Fibroblast of the aortic adventitia (primary cell): ENCODE measurements around the gene LSM5. TPM values are rescaled to one million over a fixed set of nuclear protein-coding genes. Genes with fewer than 3 reads are reported as not detected.

Source experiments
- DNase-seq: peaks from one replicate; pipeline ENCODE4 v3.0.0-alpha.2; 2010; ENCODE audit warnings: low read depth
- H3K4me3 ChIP-seq: 2 replicates; pipeline ENCODE4 v1.5.1; 2011; ENCODE audit warnings: low read depth, mild to moderate bottlenecking, control low read depth, low read length, moderate library complexity
- CTCF ChIP-seq: IDR thresholded peaks from 2 replicates; pipeline ENCODE4 v1.5.1; 2011; ENCODE audit warnings: mild to moderate bottlenecking, low read length, control low read depth, inconsistent platforms; ENCODE audit not compliant: insufficient read depth
- total RNA-seq: library from RNA; depleted of rRNA; stranded (reverse); fragments of >200 nt; gene quantifications from 2 replicates; pipeline ENCODE4 v1.2.3, GENCODE V29; 2012; ENCODE audit warnings: low replicate concordance

The LSM5 gene
- total RNA-seq = 50.8 and 64.9 TPM in 2 replicates

GRCh38 chr7:32490127-32490796 lies at the start of gene LSM5:
LSM5 (minus strand) TSS chr7:32490380; CDS start chr7:32490365, 15 bp downstream.
- peak within 1 kb of the TSS; percentile 94 for H3K4me3 ChIP-seq
- no peak for TF ChIP-seq CTCF
- peak; percentile 94 for DNase-seq

GRCh38 chr7:32539366-32539765 lies 49.2 kb upstream of the LSM5 start:
- no peak for TF ChIP-seq CTCF
- no peak overlapping the region for H3K4me3 ChIP-seq
- DNase-seq = no peak

GRCh38 chr7:32537760-32538159 lies 47.6 kb upstream of the LSM5 start:
- H3K4me3 ChIP-seq = no peak overlapping the region
- TF ChIP-seq CTCF = no peak
- no peak for DNase-seq

- DNase-seq = peak; percentile 63
- H3K4me3 ChIP-seq = no peak overlapping the region
- no peak for TF ChIP-seq CTCF
Measured at GRCh38 chr7:32536585-32536984, 46.4 kb upstream of the LSM5 start.

- no peak for TF ChIP-seq CTCF
- DNase-seq = no peak
- H3K4me3 ChIP-seq = no peak overlapping the region
Measured at GRCh38 chr7:32536016-32536415, 45.8 kb upstream of the LSM5 start.

GRCh38 chr7:32535162-32535702 lies 45.1 kb upstream of the LSM5 start:
- no peak for DNase-seq
- TF ChIP-seq CTCF = no peak
- no peak overlapping the region for H3K4me3 ChIP-seq
